Measurements from ENCODE around the gene OR13C4. TPM values are rescaled to one million over a fixed set of nuclear protein-coding genes. Genes with fewer than 3 reads are reported as not detected.

The OR13C4 gene
- total and polyA plus RNA-seq, 2 of the 4 experiments (the other 2 are of a cell fraction): not detected

GRCh38 chr9:104564358-104564757, 37.3 kb upstream of the OR13C4 start:
- ChIA-PET POLR2A (ENCODE audit: unreplicated experiment) (no interaction called here), CTCF (interaction anchor here (1.2 kb wide), 1 partner anchor 18 kb away, joined by 3 read pairs; no protein-coding TSS in a partner anchor)
- no peak for ATAC-seq (ENCODE audit: low read depth)
- Histone ChIP-seq H3K4me2 (ENCODE audit: low read depth, low read length) (no peak overlapping the region), H2BK15ac (ENCODE audit: low read depth, low read length) (no peak overlapping the region), H4K20me1 (ENCODE audit: insufficient read depth, low read length) (no peaks in the 10 kb centered on the region), H4K8ac (ENCODE audit: low read depth in 2 of 2, low read length in 2 of 2) (no peak overlapping the region), H3K4ac (ENCODE audit: low read depth, low read length) (no peak overlapping the region), H3K27ac (ENCODE audit: insufficient read depth, low read length) (no peak overlapping the region), H4K5ac (ENCODE audit: low read depth, low read length) (no peak overlapping the region), H3K36me3 (ENCODE audit: control insufficient read depth, insufficient read depth, low read length) (no peaks in the 10 kb centered on the region), H3K79me1 (ENCODE audit: low read depth in 1 of 2, low read length in 2 of 2) (no peaks in the 10 kb centered on the region), H3K4me3 (ENCODE audit: insufficient read depth, low read depth, low read length) (no peak overlapping the region), H3K9me1 (ENCODE audit: insufficient read depth, low read length) (no peaks in the 10 kb centered on the region), H2BK5ac (ENCODE audit: low read depth, low read length, poor library complexity, severe bottlenecking) (no peak overlapping the region), H2AK9ac (replicated peaks; ENCODE audit: low read depth, low read length, poor library complexity) (no peak overlapping the region), H2AFZ (replicated peaks; ENCODE audit: low read length, poor library complexity) (no peak overlapping the region), H4K91ac (ENCODE audit: insufficient read depth, low read depth, low read length) (no peak overlapping the region), H3K14ac (replicated peaks; ENCODE audit: low read depth, low read length) (no peak overlapping the region), H3K9me3 (ENCODE audit: control insufficient read depth, insufficient read depth, low read length) (peaks cover under 1% of the 10 kb centered on the region), H3K23ac (ENCODE audit: low read depth, low read length) (no peak overlapping the region), H3K27me3 (ENCODE audit: control insufficient read depth, insufficient read depth, low read length) (no peaks in the 10 kb centered on the region), H3K4me1 (ENCODE audit: control insufficient read depth, insufficient read depth, low read length) (no peaks in the 10 kb centered on the region), H2AK5ac (ENCODE audit: low read depth, low read length) (no peak overlapping the region), H2BK120ac (ENCODE audit: low read depth, low read length) (no peak overlapping the region), H3K9ac (ENCODE audit: low read depth, low read length) (no peak overlapping the region), H2BK20ac (ENCODE audit: low read depth, low read length) (no peak overlapping the region), H3K18ac (ENCODE audit: low read depth, low read length) (no peak overlapping the region), H3K56ac (ENCODE audit: extremely low read depth, insufficient read depth, low read length) (no peak overlapping the region)
- TF ChIP-seq RFX5 (IDR thresholded peaks at IDR 0.05; ENCODE audit: low read depth, low read length): no peak
- TF ChIP-seq MAFK (IDR thresholded peaks at IDR 0.05; ENCODE audit: low read depth, low read length): no peak
- TF ChIP-seq USF2 (IDR thresholded peaks at IDR 0.05; ENCODE audit: low read depth, low read length): no peak
- TF ChIP-seq POLR2A (IDR thresholded peaks at IDR 0.05; ENCODE audit: low read depth, low read length): no peak
- TF ChIP-seq MXI1 (IDR thresholded peaks at IDR 0.05; ENCODE audit: borderline replicate concordance, low read depth, low read length): no peak
- TF ChIP-seq SMC3 (IDR thresholded peaks at IDR 0.05; ENCODE audit: low read depth, low read length): no peak
- TF ChIP-seq NFE2L2 (IDR thresholded peaks at IDR 0.05; ENCODE audit: low read depth, low read length): no peak
- no peak for TF ChIP-seq CEBPB (IDR thresholded peaks at IDR 0.05; ENCODE audit: low read depth, low read length)
- TF ChIP-seq MAZ (IDR thresholded peaks at IDR 0.05; ENCODE audit: borderline replicate concordance, low read depth, low read length): no peak
- TF ChIP-seq RAD21 (IDR thresholded peaks at IDR 0.05; ENCODE audit: low read length): no peak
- TF ChIP-seq CTCF (conservative IDR thresholded peaks at IDR 0.05; ENCODE audit: low read depth, low read length): no peak
- TF ChIP-seq FOS (IDR thresholded peaks at IDR 0.05; ENCODE audit: low read depth, low read length): no peak
- TF ChIP-seq RCOR1 (IDR thresholded peaks at IDR 0.05; ENCODE audit: insufficient replicate concordance, low read length): no peak
- no peak for TF ChIP-seq ELK1 (IDR thresholded peaks at IDR 0.05; ENCODE audit: borderline replicate concordance, low read depth, low read length)
- no peak for TF ChIP-seq BHLHE40 (IDR thresholded peaks at IDR 0.05; ENCODE audit: low read depth, low read length)
- TF ChIP-seq CHD1 (IDR thresholded peaks at IDR 0.05; ENCODE audit: low read depth, low read length): no peak
- no peak for DNase-seq
- in situ Hi-C loops (cut with MboI; ENCODE audit: low sequenced_read_pairs) (no loop called here), dilution Hi-C loops (cut with HindIII; ENCODE audit: low sequenced_read_pairs, unreplicated experiment) (no loop called here), intact Hi-C loops (cut with micrococcal nuclease) (no loop called here)
- no TSS peak for BruUV-seq (replicated peaks)
- WGBS, 2 experiments (ENCODE audit: extremely low coverage in 2 of 2, insufficient read length in 1 of 2): no CpG with 5 or more reads among the region's 1 CpG

Data from IMR-90 (cell line).